ENCODE data around the gene PARD3.

- no peak for TF ChIP-seq TP53 (CRISPR knock-in tag; IDR thresholded peaks at IDR 0.05)
- TF ChIP-seq ELF4 (CRISPR knock-in tag; IDR thresholded peaks at IDR 0.05; ENCODE audit: low read depth), result no peak
Measured at GRCh38 chr10:34736976-34737771, 77.9 kb downstream of the PARD3 start.
